HCT116 (cell line): ENCODE results near the gene DLEC1. TPM values are rescaled to one million over a fixed set of nuclear protein-coding genes. Genes with fewer than 3 reads are reported as not detected.

Experiments used
- ATAC-seq: fragments of 200-7000 bp; cut with Tn5 transposase; 2 replicates; pipeline ENCODE4 v1.9.1; 2020; ENCODE audit warnings: mild to moderate bottlenecking, moderate library complexity
- BruUV-seq: library from RNA; stranded (reverse); fragments of 400-500 nt; replicated peaks from 2 replicates; lab custom pipeline; 2021; lab: Mats Ljungman, UMichigan
- CTCF ChIA-PET: fragments of 300-600 bp; sonication (Branson Sonifier 250); formaldehyde crosslinking; loops from one replicate; lab custom pipeline; 2021; ENCODE audit warnings: antibody characterized with exemption; lab: Charles Lee
- POLR2A ChIA-PET: fragments of 300-600, 350-600 bp; sonication (Branson Sonifier 250); formaldehyde crosslinking; loops from one replicate; lab custom pipeline; 2021; ENCODE audit warnings: antibody characterized with exemption; lab: Charles Lee
- RAD21 ChIA-PET, 2 experiments: fragments of 300-600 bp; sonication (Branson Sonifier 250); formaldehyde crosslinking; loops; one replicate each; lab custom pipeline; 2023; ENCODE audit warnings: low total read pairs in 2 of 2; ENCODE audit not compliant: uncharacterized antibody in 2 of 2, unreplicated experiment in 2 of 2, low non-redundant PET in 1 of 2; lab: Charles Lee
- DNase-seq: peaks from one replicate; pipeline ENCODE4 v3.0.0-alpha.2; 2010; ENCODE audit warnings: low read depth, low spot score
- H2AFZ ChIP-seq: fragments of 200-600 bp; shearing (Covaris generic), sonication (generic); 2 replicates; pipeline ENCODE4 v1.6.1; 2017; ENCODE audit warnings: low read depth, mixed run types, mixed read lengths, antibody characterized with exemption, low read length; ENCODE audit not compliant: poor library complexity, severe bottlenecking
- H3K27ac ChIP-seq: 2 replicates; pipeline ENCODE4 v1.5.1; 2012; ENCODE audit warnings: low read depth, low read length
- H3K27me3 ChIP-seq: fragments of 200-600 bp; sonication (generic); 2 replicates; pipeline ENCODE4 v1.6.1; 2016; ENCODE audit warnings: mixed run types, low read length, mixed read lengths; ENCODE audit not compliant: insufficient read depth
- H3K36me3 ChIP-seq, 2 experiments: fragments of 200-500 bp in 1 of 2; fragments of 200-600 bp in 1 of 2; sonication (Bioruptor generic) in 1 of 2; sonication (generic) in 1 of 2; 2 replicates each; pipeline versions ENCODE4 v1.5.1 to v1.6.1; 2014 to 2016; ENCODE audit warnings: low read length in 2 of 2, inconsistent platforms in 1 of 2, mixed read lengths in 1 of 2, mixed run types in 1 of 2; ENCODE audit not compliant: insufficient read depth in 2 of 2, control insufficient read depth in 1 of 2
- H3K4me1 ChIP-seq, 2 experiments: fragments of 200-600 bp in 1 of 2; sonication (generic) in 1 of 2; 2 replicates each; pipeline versions ENCODE4 v1.5.1 to v1.6.1; 2012 to 2017; ENCODE audit warnings: low read length in 2 of 2, inconsistent platforms in 1 of 2, mild to moderate bottlenecking in 1 of 2, mixed read lengths in 1 of 2, mixed run types in 1 of 2, moderate library complexity in 1 of 2; ENCODE audit not compliant: insufficient read depth in 2 of 2, control insufficient read depth in 1 of 2
- H3K4me2 ChIP-seq: fragments of 200-600 bp; sonication (generic); 2 replicates; pipeline ENCODE4 v1.6.1; 2017; ENCODE audit warnings: mixed run types, low read length, mixed read lengths
- H3K4me3 ChIP-seq, 2 experiments: fragments of 200-600 bp in 1 of 2; sonication (generic) in 1 of 2; replicated peaks in 1 of 2; 2 replicates each; pipeline ENCODE4 v1.5.1; 2011 to 2016; ENCODE audit warnings: low read length in 2 of 2, control low read depth in 1 of 2, low read depth in 1 of 2, mild to moderate bottlenecking in 1 of 2, mixed read lengths in 1 of 2, mixed run types in 1 of 2
- H3K79me2 ChIP-seq: fragments of 200-600 bp; sonication (generic); 2 replicates; pipeline ENCODE4 v1.6.1; 2017; ENCODE audit warnings: mild to moderate bottlenecking, mixed run types, low read length, moderate library complexity, mixed read lengths; ENCODE audit not compliant: insufficient read depth
- H3K9ac ChIP-seq: fragments of 200-600 bp; sonication (generic); 2 replicates; pipeline ENCODE4 v1.6.1; 2016; ENCODE audit warnings: low read length, mixed read lengths
- H3K9me2 ChIP-seq: fragments of 200-600 bp; sonication (generic), shearing (Covaris generic); 2 replicates; pipeline ENCODE4 v1.6.1; 2017; ENCODE audit warnings: mixed run types, mild to moderate bottlenecking, moderate library complexity; ENCODE audit not compliant: insufficient read depth
- H3K9me3 ChIP-seq, 2 experiments: fragments of 200-500 bp in 1 of 2; fragments of 200-600 bp in 1 of 2; sonication (Bioruptor generic) in 1 of 2; sonication (generic) in 1 of 2; 2 replicates each; pipeline ENCODE4 v1.6.1; 2014 to 2017; ENCODE audit warnings: low read length in 2 of 2, mixed read lengths in 2 of 2, inconsistent platforms in 1 of 2, low read depth in 1 of 2, mild to moderate bottlenecking in 1 of 2, mixed run types in 1 of 2, moderate library complexity in 1 of 2; ENCODE audit not compliant: control insufficient read depth in 1 of 2, insufficient read depth in 1 of 2
- H4K20me1 ChIP-seq: fragments of 200-600 bp; sonication (generic), shearing (Covaris generic); 2 replicates; pipeline ENCODE4 v1.6.1; 2017; ENCODE audit warnings: mixed run types, mild to moderate bottlenecking, moderate library complexity; ENCODE audit not compliant: insufficient read depth
- CBX3 ChIP-seq: IDR thresholded peaks from 2 replicates; pipeline ENCODE4 v1.6.1; 2012; ENCODE audit warnings: low read depth
- EGR1 ChIP-seq: IDR thresholded peaks from 2 replicates; pipeline ENCODE4 v1.6.1; 2012; ENCODE audit warnings: low read depth
- ELF1 ChIP-seq: IDR thresholded peaks from 2 replicates; pipeline ENCODE4 v1.6.1; 2012; ENCODE audit warnings: low read depth, borderline replicate concordance
- EZH2 ChIP-seq: fragments of 200-600 bp; sonication (generic); IDR thresholded peaks from 2 replicates; pipeline ENCODE4 v1.6.1; 2017; ENCODE audit warnings: antibody characterized with exemption, mixed run types
- EZH2phosphoT487 ChIP-seq: fragments of 200-600 bp; IDR thresholded peaks from 2 replicates; pipeline ENCODE4 v1.6.1; 2018; ENCODE audit warnings: antibody characterized with exemption, borderline replicate concordance
- FOSL1 ChIP-seq: IDR thresholded peaks from 2 replicates; pipeline ENCODE4 v1.6.1; 2012; ENCODE audit warnings: low read depth
- JUND ChIP-seq: IDR thresholded peaks from 2 replicates; pipeline ENCODE4 v1.6.1; 2012
- MAX ChIP-seq: IDR thresholded peaks from 2 replicates; pipeline ENCODE4 v1.6.1; 2012
- POLR2A ChIP-seq: IDR thresholded peaks from 2 replicates; pipeline ENCODE4 v1.7.0; 2011; ENCODE audit warnings: borderline replicate concordance; ENCODE audit not compliant: insufficient read depth, insufficient read length; ENCODE audit errors: extremely low read depth
- RAD21 ChIP-seq: IDR thresholded peaks from 2 replicates; pipeline ENCODE4 v1.6.1; 2012; ENCODE audit warnings: low read depth, mild to moderate bottlenecking
- REST ChIP-seq: IDR thresholded peaks from 2 replicates; pipeline ENCODE4 v1.6.1; 2012; ENCODE audit warnings: low read depth
- SIN3A ChIP-seq: IDR thresholded peaks from 2 replicates; pipeline ENCODE4 v1.6.1; 2012; ENCODE audit warnings: low read depth
- SP1 ChIP-seq: IDR thresholded peaks from 2 replicates; pipeline ENCODE4 v1.6.1; 2012; ENCODE audit warnings: low read depth
- SRF ChIP-seq: IDR thresholded peaks from 2 replicates; pipeline ENCODE4 v1.6.1; 2012; ENCODE audit warnings: low read depth
- ZFX ChIP-seq: fragments of 450-650 bp; IDR thresholded peaks from 2 replicates; pipeline ENCODE4 v1.6.1; 2017
- ZNF274 ChIP-seq: fragments of 200-500 bp; sonication (Bioruptor generic); IDR thresholded peaks from 2 replicates; pipeline ENCODE4 v1.6.1; 2014; ENCODE audit warnings: mild to moderate bottlenecking, low read depth, low read length, inconsistent platforms
- intact Hi-C: fragments of 100-400 bp; cut with micrococcal nuclease; formaldehyde crosslinking; loops from 2 replicates; pipeline ENCODE4 v1.10.0; 2022
- total RNA-seq: library from RNA; stranded (reverse); gene quantifications from one replicate; pipeline ENCODE4 v1.2.1, GENCODE V29; 2021; ENCODE audit not compliant: unreplicated experiment

Gene DLEC1
- total RNA-seq, 1 experiment from 2014 or later: 0.61 TPM

GRCh38 chr3:38154625-38155255 lies 115.7 kb downstream of the DLEC1 start:
- BruUV-seq: no TSS peak
- DNase-seq: no peak

GRCh38 chr3:38155825-38156224 lies 116.8 kb downstream of the DLEC1 start:
- no peak overlapping the region for H3K27ac ChIP-seq
- no TSS peak for BruUV-seq
- no peaks in the 10 kb centered on the region for H3K9me2 ChIP-seq
- no peak overlapping the region for H3K4me3 ChIP-seq
- TF ChIP-seq MAX (no peak), REST (no peak), ZNF274 (no peak)
- H3K9me3 ChIP-seq: no peaks in the 10 kb centered on the region
- H4K20me1 ChIP-seq: no peaks in the 10 kb centered on the region
- intact Hi-C loops: no loop called here
- H3K79me2 ChIP-seq: no peaks in the 10 kb centered on the region
- H3K4me1 ChIP-seq: peaks cover 6 to 27% of the 10 kb centered on the region in 2 experiments; a peak in 2 of 4 replicates
- no peak overlapping the region for H3K4me2 ChIP-seq
- H3K9ac ChIP-seq: no peak overlapping the region
- no peaks in the 10 kb centered on the region for H3K36me3 ChIP-seq
- ChIA-PET RAD21 (no interaction called here), CTCF (no interaction called here), POLR2A (interaction anchor here (1.0 kb wide), 1 partner anchor 9 kb away, joined by 4 read pairs; the partner anchor contains the start of gene OXSR1)
- H3K27me3 ChIP-seq: no peaks in the 10 kb centered on the region
- ATAC-seq (no peak), DNase-seq (no peak)
- H2AFZ ChIP-seq: no peak overlapping the region

More at GRCh38 chr3:38154625-38155255, 115.7 kb downstream of the DLEC1 start:
- Histone ChIP-seq H3K9ac (no peak overlapping the region), H3K79me2 (no peaks in the 10 kb centered on the region), H3K36me3 (no peaks in the 10 kb centered on the region), H3K4me1 (peaks cover 6 to 27% of the 10 kb centered on the region in 2 experiments; a peak in 2 of 4 replicates), H3K9me3 (no peaks in the 10 kb centered on the region), H3K4me2 (peak overlapping the region; percentile 39), H2AFZ (no peak overlapping the region), H3K27me3 (no peaks in the 10 kb centered on the region), H4K20me1 (no peaks in the 10 kb centered on the region), H3K27ac (no peak overlapping the region), H3K4me3 (no peak overlapping the region), H3K9me2 (no peaks in the 10 kb centered on the region)
- ATAC-seq: peak; percentile 69
- no peak for TF ChIP-seq SRF
- TF ChIP-seq ZFX: no peak
- TF ChIP-seq EZH2: no peak
- TF ChIP-seq ELF1: no peak
- TF ChIP-seq CBX3: 0 out of 2 replicates have a peak, but pooled peaks have one; percentile 21
- peak; percentile 53 for TF ChIP-seq SP1
- no peak for TF ChIP-seq EZH2phosphoT487
- TF ChIP-seq JUND: 0 out of 2 replicates have a peak, but pooled peaks have one; percentile 22
- no peak for TF ChIP-seq FOSL1
- TF ChIP-seq MAX: no peak
- no peak for TF ChIP-seq SIN3A
- TF ChIP-seq RAD21: no peak
- peak; percentile 70 for TF ChIP-seq EGR1
- TF ChIP-seq POLR2A: no peak
- intact Hi-C loops: no loop called here
- ChIA-PET RAD21 (no interaction called here), POLR2A (no interaction called here), CTCF (interaction anchor here (3.0 kb wide), 2 partner anchors 8 to 11 kb away, joined by 9 to 10 read pairs; partner anchors contain the start of gene OXSR1)
